Heart left ventricle (tissue), 13 donors: ENCODE results near the gene MGAT4B.

Experiments used
- CTCF ChIP-seq, 12 donors: fragments of 200-600 bp; sonication (generic) in 4 of 12; IDR thresholded peaks; one replicate each; pipeline versions ENCODE4 v1.5.0 to v1.8.0; 2018 to 2022; ENCODE audit warnings: antibody characterized with exemption in 12 of 12, mild to moderate bottlenecking in 5 of 12
- POLR2A ChIP-seq, 2 donors: fragments of 450-650 bp; IDR thresholded peaks; one replicate each; pipeline ENCODE4 v1.6.1; 2017; ENCODE audit warnings: antibody characterized with exemption in 2 of 2, mild to moderate bottlenecking in 2 of 2, moderate library complexity in 2 of 2
- donor health status: ischemic (EF 13 %, LVEDD 7.1; RV severe dilation, severe dysfunction).
- donor health status: DM: no; HTN: yes; CAD: no.
- donor health status: DM: no; HTN: no; CAD: no.
- donor health status: ischemic (EF 25% LVEDD 6.9; RV normal size, moderate dysfunction).
- donor health status: ischemic (EF 25% LVEDD 5.7; RV mildly dilated, moderate dysfunction).
- donor health status: ischemic (EF 35%, LVEDD 5.7; RV mildly dilated, moderate dysfunction).
- donor health status: nonischemic (EF 11% LVEDD 7.7; RV severe dilation, severe dysfunction).
- donor health status: DM: yes; HTN: yes; CAD: no.
- donor health status: PGD.
- donor health status: ischemic (EF 29% LVEDD 5.4; RV normal size, mild dysfunction).
- donor health status: nonischemic (EF 23%, LVEDD 6.1; RV moderate dilation, normal function).

GRCh38 chr5:179778591-179778990 is 28.1 kb downstream of the MGAT4B start:
- no peak for TF ChIP-seq CTCF (IDR thresholded peaks at IDR 0.05)
- no peak for TF ChIP-seq POLR2A (IDR thresholded peaks at IDR 0.05)
